HG03558 (cell line): ENCODE data around the gene DPM3.
"Not testable (repeated sequence)": the region's sequence is repeated elsewhere in the genome, so short reads cannot be mapped to it uniquely, and the experiment has no call there.

Experiments
- ATAC-seq: cut with Tn5 transposase; IDR thresholded peaks from one replicate; pipeline ENCODE4 v1.9.1; 2021; ENCODE audit warnings: moderate number of reproducible peaks; ENCODE audit not compliant: unreplicated experiment; ENCODE audit errors: extremely low read depth

DPM3 gene

DNA sequence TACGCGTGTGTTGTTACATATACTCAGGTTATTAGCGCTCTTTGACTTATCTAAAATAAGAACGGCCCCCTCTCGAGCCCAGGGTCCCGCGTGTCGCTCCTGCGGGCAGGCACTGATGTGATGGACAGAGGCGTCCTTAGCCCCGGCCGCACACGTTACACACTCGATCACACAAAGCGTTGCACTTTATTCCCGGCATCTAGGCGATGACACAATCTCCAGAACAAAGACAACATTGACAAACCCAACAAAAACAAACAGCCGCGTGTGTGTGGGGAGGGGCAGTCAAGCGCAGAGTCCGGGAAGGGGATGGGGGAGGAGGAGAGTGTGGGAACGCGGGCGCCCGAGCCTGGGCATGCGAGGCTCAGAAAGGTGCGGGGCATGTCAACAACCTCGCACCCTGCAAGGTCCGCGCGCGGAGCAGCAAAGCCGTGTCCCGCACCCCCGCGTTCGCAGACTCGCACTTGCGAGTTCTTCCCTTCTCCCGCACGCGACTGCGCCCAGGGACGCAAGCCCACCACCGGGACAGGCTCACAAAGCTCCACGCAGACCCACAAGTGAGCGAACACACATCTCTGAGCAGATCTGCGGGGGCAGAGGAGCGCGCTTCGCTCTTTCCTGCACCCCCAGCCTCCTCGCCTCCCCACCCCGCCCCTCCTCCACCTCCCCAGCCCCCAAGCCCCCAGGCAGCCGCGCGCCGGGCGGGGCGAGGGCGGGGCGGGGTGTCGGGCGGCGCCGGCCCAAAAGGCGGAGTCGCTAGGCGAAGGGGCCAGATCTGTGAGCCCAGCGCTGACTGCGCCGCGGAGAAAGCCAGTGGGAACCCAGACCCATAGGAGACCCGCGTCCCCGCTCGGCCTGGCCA is 13.0 kb downstream of the DPM3 start, which contains the start of gene EFNA1:
Gene EFNA1 (plus strand): TSS at position 772 of the 862 bp plus-strand sequence. CDS start 102 bp downstream, outside the sequence.
- no peak for ATAC-seq

DNA sequence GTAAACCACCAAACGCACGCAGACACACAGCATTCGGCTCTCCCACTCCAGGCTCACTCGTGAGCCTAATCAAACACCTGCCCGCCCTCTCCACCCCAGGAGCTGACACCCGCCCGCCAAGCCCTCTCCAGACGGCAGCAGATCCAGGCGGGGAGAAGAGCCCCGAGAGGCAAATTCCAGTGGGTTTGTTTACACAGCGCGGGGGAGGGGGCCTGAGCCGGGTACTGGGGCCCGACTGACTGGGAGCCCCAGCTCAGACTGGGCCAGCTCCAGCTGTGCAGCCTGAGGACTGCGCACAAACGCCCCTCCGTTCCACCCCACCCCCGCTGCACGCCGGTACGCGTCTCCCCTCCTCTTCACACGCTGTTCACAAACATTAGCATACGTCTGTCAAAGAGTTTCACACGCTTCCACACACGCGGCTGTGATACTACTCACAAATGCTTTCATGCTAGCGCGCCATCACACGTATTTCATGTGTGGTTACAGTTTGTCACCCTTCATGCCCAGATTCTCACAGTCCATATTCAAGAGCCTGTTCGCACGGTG is 13.7 kb downstream of the DPM3 start:
- ATAC-seq = no peak

DNA sequence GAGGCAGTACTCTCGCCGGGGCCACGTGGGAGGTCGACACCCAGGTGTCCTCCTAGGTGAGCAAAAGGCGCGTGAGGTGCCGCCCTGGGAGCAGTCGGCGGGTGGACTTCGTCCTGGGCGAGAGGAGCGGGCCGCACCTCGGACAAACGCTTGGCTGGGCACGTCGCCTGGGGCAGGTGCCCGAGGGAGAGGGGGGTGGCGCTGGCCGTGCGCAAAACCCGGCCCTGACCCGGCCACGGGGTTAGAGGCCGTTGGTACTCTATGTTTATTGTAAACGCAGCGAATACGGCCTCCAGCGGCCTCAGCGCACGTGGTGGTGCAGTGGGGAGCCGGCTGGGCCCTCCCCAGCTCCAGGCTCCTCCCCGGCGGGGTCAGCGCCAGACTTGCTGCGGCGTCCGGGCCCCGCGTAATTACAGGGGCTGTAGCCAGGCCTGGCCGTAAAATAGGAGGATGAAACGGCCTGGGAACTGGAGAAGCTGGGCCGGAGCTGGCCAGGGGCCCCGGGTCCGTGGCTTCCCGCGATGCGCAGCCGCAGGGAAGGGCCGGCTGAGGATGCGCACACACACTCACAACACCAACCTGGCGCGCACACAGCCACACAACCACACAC is 14.3 kb downstream of the DPM3 start:
- no peak for ATAC-seq

DNA sequence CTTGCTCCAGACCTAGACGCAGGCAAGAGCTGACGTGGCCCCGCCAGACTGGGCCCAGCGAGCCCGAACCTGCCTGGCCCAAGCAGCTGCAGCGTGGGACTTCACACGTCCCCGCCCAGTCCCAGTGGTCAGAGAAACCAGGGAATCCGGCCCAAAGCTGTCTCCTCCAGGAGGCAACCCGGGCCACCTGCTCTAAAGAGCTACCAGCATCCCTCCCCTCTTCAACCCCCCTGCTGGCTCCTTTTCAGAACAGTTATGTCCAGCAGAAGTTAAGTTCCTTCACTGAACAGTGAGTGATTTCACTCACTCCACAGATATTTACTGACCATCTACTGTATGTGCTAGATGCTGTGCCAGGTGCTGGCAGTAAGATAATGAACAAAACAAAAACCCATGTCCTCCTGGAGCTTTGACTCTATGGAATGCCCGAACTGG is 14.8 kb downstream of the DPM3 start:
- ATAC-seq = no peak

DNA sequence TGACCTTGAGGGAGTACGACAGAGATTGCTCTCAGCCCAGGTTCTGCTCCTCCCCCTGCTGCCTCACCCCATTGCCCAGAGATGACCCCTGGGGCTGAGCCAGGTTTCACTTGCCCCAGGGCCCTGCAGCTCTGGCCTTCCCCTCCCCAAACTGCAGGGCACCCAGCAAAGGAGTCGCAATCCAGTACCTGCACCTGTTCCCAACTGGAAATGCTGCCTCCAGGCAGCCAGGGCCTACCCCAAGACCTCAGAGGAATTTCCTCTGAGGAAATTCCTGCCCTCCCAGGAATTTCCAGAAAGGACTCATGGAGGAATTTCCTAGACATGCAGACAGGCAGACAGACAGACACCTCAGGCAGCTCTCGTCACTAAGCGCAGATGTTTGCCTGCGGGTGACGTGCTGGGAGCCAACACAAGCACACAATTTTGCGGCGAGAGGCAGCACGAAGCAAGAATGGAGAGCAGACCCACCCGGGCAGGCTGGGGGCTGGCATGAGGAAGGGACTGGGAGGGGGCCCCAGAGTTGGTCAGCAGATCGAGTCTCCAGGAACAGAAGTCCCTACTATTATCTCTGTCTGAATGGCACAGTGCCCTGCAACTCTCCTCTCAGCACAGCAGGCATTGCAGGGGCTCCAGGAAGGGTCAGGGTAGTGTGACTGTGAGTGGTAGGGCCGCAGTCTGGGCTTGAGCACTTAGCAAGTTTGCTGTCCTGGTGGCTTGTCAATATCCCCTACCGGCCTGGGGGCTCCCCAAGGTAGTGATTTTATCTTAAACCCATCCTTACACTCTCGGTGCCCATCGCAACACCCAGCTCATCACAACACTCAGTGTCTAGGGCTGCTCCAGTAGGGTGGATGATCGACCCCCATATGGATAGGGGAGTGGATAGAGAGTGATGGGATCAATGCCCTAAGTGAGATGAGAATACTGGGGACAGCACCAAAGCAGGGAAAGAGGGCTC is 15.5 kb downstream of the DPM3 start:
- ATAC-seq = no peak

DNA sequence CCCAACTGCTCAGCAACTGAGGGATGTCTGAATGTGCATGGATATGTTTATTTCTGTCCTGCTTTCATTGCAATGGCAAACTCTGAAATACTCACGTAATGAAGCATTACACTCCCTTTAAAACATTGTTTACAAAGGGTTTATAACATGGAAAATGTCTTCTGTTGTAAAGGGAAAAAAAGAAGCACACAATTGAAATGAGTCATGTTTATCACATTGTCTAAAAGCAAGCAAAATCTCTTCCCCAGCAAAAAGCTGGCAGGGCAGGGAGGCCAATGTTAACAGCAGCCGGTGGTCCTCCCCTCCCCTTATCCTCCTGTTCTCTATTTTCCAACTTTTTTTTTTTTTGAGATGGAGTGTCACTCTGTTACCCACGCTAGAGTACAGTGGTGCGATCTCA is 16.5 kb downstream of the DPM3 start:
- no peak for ATAC-seq

DNA sequence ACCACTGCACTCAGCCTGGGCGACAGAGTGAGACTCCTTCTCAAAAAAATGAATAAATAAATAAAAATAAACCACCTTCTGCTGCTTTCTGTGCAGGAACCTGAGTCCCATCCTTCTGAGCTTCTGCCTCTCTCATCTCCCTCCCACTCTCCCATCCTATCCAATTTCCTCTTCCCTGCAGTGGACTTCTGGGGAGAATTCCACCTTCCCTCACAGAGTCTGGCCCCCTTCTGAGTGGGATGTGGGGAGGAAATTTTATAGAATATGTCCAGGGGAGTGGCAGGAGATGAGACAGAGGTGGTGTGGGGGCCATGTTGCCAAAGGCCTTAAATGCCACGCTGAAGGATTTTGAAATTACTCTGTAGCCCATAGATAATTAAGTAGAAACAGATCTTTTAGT is 18.0 kb downstream of the DPM3 start:
- ATAC-seq = no peak

DNA sequence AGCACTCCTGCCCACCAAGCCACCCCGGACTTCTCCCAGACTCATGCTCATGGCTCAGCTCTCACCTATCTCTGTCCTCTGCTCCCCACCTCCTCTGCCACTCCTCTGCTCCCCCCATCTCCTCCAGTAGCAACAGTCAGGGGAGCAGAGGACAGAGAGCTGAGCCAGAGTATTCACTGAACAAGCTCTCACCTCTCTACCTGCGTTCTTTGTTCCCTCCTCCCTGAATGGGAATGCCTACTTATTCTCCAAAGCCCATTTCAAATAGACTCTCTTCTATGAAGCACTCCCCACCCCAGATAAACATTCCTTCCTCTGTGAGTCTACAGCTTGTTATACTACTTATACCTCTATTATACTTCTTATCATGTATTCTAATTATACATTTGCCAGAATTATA is 19.1 kb downstream of the DPM3 start:
- no peak for ATAC-seq

DNA sequence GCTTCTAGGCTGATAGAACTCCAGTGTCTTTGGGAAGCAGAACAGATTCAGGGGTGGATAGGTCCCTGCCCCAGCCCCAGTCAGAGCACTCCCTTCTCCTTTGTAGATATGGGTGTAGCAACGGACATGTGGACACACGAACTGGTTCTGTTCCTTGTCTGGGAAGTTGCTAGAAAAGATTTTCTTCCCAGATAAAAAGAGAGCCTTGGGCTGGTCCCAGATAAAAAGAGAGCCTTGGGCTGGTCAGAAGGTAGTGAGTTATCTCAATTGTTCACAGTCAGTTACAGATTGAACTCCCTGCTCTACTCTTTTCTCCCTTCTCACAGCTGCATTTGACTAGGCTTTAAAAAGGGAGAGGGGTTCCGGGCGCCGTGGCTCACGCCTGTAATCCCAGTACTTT is 20.1 kb downstream of the DPM3 start:
- ATAC-seq = no peak

DNA sequence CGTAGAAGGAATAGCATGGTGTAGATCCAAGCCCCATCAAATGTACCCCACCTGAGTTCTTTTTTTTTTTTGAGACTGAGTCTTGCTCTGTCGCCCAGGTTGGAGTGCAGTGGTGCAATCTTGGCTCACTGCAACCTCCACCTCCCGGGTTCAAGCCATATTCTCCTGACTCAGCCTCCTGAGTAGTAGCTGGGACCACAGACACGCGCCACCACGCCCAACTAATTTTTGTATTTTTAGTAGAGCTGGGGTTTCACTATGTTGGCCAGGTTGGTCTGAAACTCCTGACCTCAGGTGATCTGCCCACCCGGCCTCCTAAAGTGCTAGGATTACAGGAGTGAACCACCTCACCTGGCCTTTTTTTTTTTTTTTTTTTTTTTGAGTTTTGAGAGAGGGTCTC is 22.2 kb downstream of the DPM3 start:
- ATAC-seq = not testable (repeated sequence)

DNA sequence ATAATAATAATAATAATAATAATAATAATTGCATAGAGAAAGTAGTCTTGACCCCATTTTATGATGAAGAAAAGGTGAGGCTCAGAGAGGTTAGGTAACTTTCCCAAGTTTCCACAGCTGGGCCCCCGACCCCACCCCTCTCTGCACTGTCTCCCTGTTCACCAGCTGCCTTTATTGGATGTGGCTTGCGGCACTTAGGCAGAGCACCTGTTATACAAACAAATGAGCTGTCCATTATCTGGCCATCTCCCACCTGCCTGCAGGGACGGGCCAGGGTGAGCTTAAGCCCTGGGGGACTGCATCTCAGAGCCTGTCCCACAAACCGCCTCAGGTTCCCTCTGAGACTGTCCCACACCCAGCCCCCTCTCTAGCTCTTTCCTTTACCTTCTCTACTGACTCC is 22.7 kb downstream of the DPM3 start:
- ATAC-seq = no peak

DNA sequence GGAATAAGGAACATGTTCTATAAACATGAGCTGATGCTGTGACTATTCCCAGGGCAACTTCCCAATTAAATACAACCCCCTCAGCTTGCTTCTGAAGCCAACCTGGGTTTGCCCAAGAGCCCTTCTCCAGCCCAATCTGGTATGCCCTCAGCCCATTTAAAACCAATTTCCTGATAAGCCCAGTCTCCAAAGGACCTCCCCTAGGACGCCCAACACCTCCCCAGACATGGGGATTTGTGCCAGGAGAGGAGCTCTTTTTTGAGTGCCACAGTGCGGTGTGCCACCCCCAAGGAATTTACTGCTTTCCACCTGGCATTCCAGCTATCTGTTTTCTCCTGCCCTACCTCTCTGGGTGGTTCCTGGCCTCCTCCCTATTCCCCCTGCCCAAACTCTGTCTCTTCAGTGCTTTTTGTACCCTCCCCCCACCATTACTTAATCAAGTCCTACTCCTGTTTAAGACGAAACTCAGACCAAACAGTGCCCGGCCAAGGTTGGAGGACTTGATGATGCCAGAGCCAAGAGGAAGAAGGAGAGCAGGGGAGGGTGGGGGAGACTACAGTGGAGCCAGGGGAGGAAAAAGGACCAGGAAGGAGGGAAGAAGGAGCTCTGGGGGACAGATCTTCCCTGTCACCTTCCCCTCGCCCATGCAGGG is 24.1 kb downstream of the DPM3 start:
- no peak for ATAC-seq

DNA sequence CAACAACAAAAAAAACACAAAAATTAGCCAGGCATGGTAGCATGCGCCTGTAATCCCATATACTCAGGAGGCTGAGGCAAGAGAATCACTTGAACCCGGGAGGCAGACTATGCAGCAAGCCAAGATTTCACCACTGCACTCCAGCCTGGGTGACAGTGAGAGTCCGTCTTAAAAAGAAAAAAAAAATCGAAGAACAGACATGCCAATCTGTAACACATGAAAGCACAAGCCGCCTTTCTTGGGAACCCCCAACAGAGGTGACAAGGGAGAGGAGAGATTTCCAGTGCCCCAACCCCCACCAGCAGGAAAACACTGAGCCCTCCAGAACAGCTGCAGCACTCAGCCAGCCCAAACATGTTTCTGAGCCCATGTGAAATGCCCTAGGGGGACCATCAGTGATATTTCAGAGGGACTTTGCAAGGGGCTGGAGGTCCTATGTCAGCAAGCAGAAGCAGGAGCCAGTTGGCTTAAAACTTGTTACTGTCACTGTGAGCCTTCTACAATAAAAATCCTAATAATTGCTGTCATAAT is 26.8 kb downstream of the DPM3 start:
- ATAC-seq = no peak

DNA sequence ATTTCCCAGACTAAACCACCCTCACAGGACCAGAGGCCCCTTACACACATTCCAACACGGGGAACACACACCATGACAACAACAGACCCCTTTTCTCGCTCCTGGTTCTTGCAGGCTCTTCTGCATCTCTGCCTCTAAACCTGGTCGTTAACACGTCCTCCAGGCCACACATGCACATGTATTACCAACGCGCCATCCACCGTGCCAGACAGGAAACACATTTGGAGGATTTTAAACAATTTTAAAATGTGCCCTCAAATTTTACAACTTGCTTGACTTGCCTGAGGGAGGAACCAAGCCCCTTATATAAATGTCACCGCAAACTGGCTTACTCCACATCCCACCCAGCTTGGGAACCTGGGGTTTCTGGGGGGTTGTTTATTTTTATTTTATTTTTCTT is 29.5 kb downstream of the DPM3 start:
- no peak for ATAC-seq

DNA sequence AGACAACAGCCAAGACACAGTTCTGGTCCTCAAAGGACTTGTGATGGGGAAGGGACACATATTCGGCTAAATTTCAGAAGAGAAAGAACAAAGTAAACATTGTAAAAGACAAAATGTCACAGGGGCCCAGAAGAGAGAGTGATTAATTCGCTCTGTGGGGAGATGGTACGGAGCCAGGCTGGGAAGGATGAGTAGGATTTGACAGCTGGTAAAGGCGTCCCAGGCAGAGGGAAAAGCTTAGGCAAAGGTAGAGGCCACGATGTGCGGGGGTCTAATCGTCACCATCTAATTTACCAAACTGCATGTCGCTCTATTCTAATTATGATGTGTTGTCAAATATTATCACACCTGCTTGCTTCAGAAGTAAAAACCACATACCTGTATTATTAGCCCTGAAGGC is 29.9 kb downstream of the DPM3 start:
- no peak for ATAC-seq

DNA sequence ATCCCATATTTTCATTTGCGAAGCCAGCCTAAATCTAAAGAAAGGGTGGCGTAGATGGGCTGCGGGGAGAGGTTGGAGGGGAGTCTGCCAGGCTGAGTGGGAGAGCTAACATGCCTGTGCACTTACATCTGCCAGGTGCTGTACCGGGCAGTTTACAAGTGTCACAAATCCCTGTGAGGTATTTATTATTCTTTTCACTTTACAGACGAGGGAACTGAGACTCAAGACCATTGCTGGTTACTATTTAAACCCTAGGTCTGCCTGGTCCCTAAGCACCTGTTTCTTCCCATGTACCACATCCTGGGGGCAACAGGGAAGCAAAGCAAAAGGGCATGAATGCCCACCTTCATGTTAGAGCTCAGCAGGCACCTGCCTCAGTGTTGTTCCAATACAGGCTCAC is 32.0 kb downstream of the DPM3 start:
- ATAC-seq = no peak

DNA sequence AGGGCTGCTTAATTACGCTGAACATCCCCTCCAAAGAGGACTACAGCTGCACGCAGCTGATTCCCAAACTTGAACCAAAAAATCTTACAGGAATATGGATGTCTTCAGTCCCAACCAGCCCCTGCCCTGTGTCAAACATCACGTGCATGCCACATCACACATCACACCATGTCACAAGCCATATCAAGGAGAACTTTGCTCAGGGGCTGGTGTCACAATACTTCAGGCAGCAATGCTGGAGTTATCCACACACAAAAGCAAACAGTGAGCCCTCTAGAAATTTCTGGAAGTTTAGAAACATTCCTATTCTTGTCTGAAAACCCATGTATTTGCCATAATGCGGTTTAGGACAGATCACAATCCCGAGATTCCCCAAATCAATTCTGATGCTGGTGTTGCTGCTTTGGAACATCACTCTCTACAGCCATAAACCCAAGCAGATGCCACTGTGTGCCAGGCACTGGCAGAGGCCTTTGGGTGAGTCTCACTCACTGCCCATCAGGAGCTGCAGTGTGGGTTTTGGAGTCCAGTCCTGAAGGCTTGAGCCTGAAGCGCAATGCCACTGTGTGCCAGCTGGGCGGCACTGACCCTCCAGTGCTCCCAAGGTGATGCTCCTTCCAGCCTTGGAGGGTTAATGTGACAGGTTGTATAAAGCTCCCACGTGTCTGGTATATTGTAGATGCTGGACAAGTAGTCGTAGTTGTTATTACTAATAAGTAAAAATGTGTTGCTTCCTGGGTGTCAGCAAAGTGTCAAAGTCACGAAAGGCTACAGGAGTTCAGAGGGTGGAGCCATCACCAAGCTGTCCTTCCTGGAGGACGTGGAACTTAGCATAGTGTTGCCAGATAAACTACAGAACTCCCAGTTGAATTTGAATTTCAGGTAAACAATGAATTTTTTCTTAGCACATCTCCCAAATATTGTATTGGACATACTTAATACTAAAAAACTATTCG is 32.7 kb downstream of the DPM3 start:
- no peak for ATAC-seq

DNA sequence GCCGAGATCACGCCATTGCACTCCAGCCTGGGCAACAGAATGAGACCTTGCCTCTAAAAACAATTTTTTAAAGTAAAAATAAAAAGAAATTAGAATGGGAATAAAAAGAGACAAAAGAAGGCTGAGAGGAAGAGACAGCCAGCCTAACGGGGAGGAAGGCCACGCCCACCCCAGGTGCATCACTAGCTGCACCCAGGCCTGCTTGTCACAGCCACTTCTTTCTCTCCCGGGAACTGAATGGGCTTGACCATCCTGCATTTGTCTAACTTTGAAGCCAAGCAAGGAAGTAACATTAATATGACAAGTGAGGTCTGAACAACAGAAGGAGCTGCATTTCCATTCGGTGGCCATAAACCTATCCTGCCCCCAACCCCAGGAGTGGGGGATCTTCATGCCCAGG is 33.5 kb downstream of the DPM3 start:
- ATAC-seq = no peak

DNA sequence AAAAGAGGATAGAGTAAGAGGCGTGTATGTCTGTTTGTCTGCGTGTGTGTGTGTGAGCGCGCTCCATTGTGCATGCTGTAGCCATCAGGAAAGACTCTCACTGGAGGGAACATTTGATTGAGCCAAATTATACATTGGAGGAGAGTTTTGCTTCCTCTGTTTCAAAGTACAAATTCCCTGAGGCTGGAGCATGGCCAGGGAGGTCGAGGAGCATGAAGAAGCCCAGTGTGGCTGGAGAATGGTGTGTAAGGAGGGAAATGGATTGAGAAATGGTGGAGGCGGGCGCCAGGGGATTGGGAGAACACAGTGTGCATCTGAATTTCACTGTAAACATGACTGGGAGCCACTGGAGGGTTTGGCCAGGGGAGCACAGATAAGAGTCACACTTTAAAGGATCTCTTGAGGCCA is 34.7 kb downstream of the DPM3 start:
- no peak for ATAC-seq
